Embryonic facial prominence (tissue), 1 donor: Measurements from ENCODE around the gene TSSK6.

ENCODE experiments used
- DNase-seq: peaks from one replicate; pipeline ENCODE4 v3.0.0-alpha.2; 2016; ENCODE audit errors: extremely low spot score

TSSK6 gene

GRCh38 chr19:19544954-19545591 lies 29.7 kb upstream of the TSSK6 start:
- DNase-seq = no peak

GRCh38 chr19:19544257-19544953 lies 29.1 kb upstream of the TSSK6 start:
- no peak for DNase-seq

- no peak for DNase-seq
Measured at GRCh38 chr19:19543640-19544039, 28.3 kb upstream of the TSSK6 start.

- no peak for DNase-seq
Measured at GRCh38 chr19:19543101-19543500, 27.8 kb upstream of the TSSK6 start.

- DNase-seq = no peak
Measured at GRCh38 chr19:19542507-19542906, 27.2 kb upstream of the TSSK6 start.

GRCh38 chr19:19541616-19542015 lies 26.3 kb upstream of the TSSK6 start:
- DNase-seq = no peak

GRCh38 chr19:19540715-19541515 lies 25.6 kb upstream of the TSSK6 start:
- peak; percentile 37 for DNase-seq

GRCh38 chr19:19540064-19540714 lies 24.8 kb upstream of the TSSK6 start:
- DNase-seq = peak; percentile 45

GRCh38 chr19:19539698-19540063 lies 24.3 kb upstream of the TSSK6 start:
- DNase-seq = peak; percentile 4

GRCh38 chr19:19538785-19539166 lies 23.4 kb upstream of the TSSK6 start:
- DNase-seq = peak; percentile 5

- DNase-seq = peak; percentile 5
Measured at GRCh38 chr19:19538061-19538784, 22.9 kb upstream of the TSSK6 start, which contains the start of gene CILP2. TSS of gene CILP2 (plus strand) at chr19:19538265. CDS start at chr19:19538350, 85 bp downstream.

- no peak for DNase-seq
Measured at GRCh38 chr19:19537075-19538048, 22.0 kb upstream of the TSSK6 start.

- DNase-seq = peak; percentile 4
Measured at GRCh38 chr19:19535311-19536191, 20.2 kb upstream of the TSSK6 start.

GRCh38 chr19:19534556-19535265 lies 19.4 kb upstream of the TSSK6 start:
- DNase-seq = no peak

GRCh38 chr19:19533841-19534240 lies 18.5 kb upstream of the TSSK6 start:
- no peak for DNase-seq

GRCh38 chr19:19532806-19533701 lies 17.7 kb upstream of the TSSK6 start:
- no peak for DNase-seq

GRCh38 chr19:19531951-19532805 lies 16.8 kb upstream of the TSSK6 start:
- no peak for DNase-seq
